ENCODE results near the gene PNLIPRP3. TPM values are rescaled to one million over a fixed set of nuclear protein-coding genes. Genes with fewer than 3 reads are reported as not detected.

The PNLIPRP3 gene
- total RNA-seq, 1 experiment from 2014 or later = not detected

- TF ChIP-seq OVOL2 (CRISPR knock-in tag; IDR thresholded peaks at IDR 0.05; ENCODE audit: borderline replicate concordance) (no peak), ZNF512 (CRISPR knock-in tag; IDR thresholded peaks at IDR 0.05; ENCODE audit: borderline replicate concordance) (no peak)
Observed at GRCh38 chr10:116489460-116489859, 61.8 kb downstream of the PNLIPRP3 start (continued).

GRCh38 chr10:116490028-116490662, 62.5 kb downstream of the PNLIPRP3 start:
- ATAC-seq = no peak
- no peaks in the 10 kb centered on the region for H3K36me3 Mint-ChIP-seq
- DNase-seq (ENCODE audit: low spot score) = no peak
- H3K4me1 Mint-ChIP-seq = peaks cover 24% of the 10 kb centered on the region
- peak; percentile 60 for TF ChIP-seq CTCF (IDR thresholded peaks at IDR 0.05)
- TF ChIP-seq ZNF671 (CRISPR knock-in tag; IDR thresholded peaks at IDR 0.05) = no peak
- H3K27ac Mint-ChIP-seq = no peak overlapping the region
- H3K27me3 Mint-ChIP-seq (ENCODE audit: low read depth) = no peaks in the 10 kb centered on the region; the same call in 1 of the 2 replicates
- peaks cover 9% of the 10 kb centered on the region for H3K9me3 Mint-ChIP-seq
- CTCF ChIA-PET = interaction anchor here (0.5 to 0.7 kb wide), 2 partner anchors 19 to 173 kb away, joined by 3 to 4 read pairs; no protein-coding TSS in a partner anchor
- H3K4me3 Mint-ChIP-seq = no peak overlapping the region
- POLR2A ChIA-PET = no interaction called here

- Mint-ChIP-seq H3K27ac (no peak overlapping the region), H3K4me1 (peaks cover 10% of the 10 kb centered on the region), H3K27me3 (ENCODE audit: low read depth) (no peaks in the 10 kb centered on the region), H3K4me3 (no peak overlapping the region), H3K36me3 (peaks cover 4% of the 10 kb centered on the region; the same call in 1 of the 2 replicates), H3K9me3 (peaks cover 11% of the 10 kb centered on the region; the same call in 1 of the 2 replicates)
- POLR2A ChIA-PET = no interaction called here
- CTCF ChIA-PET = no interaction called here
- DNase-seq (ENCODE audit: low spot score) (no peak), ATAC-seq (no peak)
- TF ChIP-seq JAZF1 (CRISPR knock-in tag; IDR thresholded peaks at IDR 0.05) = no peak
- no peak for TF ChIP-seq MXD4 (CRISPR knock-in tag; IDR thresholded peaks at IDR 0.05; ENCODE audit: borderline replicate concordance)
- TF ChIP-seq CDX4 (CRISPR knock-in tag; IDR thresholded peaks at IDR 0.05; ENCODE audit: borderline replicate concordance) = no peak
- TF ChIP-seq FOXK1 (CRISPR knock-in tag; IDR thresholded peaks at IDR 0.05) = no peak
- TF ChIP-seq CBFB (CRISPR knock-in tag; IDR thresholded peaks at IDR 0.05; ENCODE audit: low read depth) = no peak
- no peak for TF ChIP-seq MAX (CRISPR knock-in tag; IDR thresholded peaks at IDR 0.05)
- TF ChIP-seq KAT7 (CRISPR knock-in tag; IDR thresholded peaks at IDR 0.05; ENCODE audit: borderline replicate concordance) = no peak
- TF ChIP-seq ZNF671 (CRISPR knock-in tag; IDR thresholded peaks at IDR 0.05) = no peak
- no peak for TF ChIP-seq AFF4 (CRISPR knock-in tag; IDR thresholded peaks at IDR 0.05; ENCODE audit: borderline replicate concordance)
- no peak for TF ChIP-seq HMGXB4 (CRISPR knock-in tag; IDR thresholded peaks at IDR 0.05)
- TF ChIP-seq NFYB (CRISPR knock-in tag; conservative IDR thresholded peaks at IDR 0.05; ENCODE audit: low read depth) = no peak
- no peak for TF ChIP-seq GRHL2 (CRISPR knock-in tag; IDR thresholded peaks at IDR 0.05; ENCODE audit: insufficient replicate concordance, severe bottlenecking)
- no peak for TF ChIP-seq NFE2L1 (CRISPR knock-in tag; IDR thresholded peaks at IDR 0.05)
- no peak for TF ChIP-seq GTF2I (CRISPR knock-in tag; conservative IDR thresholded peaks at IDR 0.05)
- no peak for TF ChIP-seq E2F5 (CRISPR knock-in tag; IDR thresholded peaks at IDR 0.05)
- TF ChIP-seq RELA (CRISPR knock-in tag; IDR thresholded peaks at IDR 0.05; ENCODE audit: borderline replicate concordance) = no peak
Observed at GRCh38 chr10:116504786-116505185, 77.1 kb downstream of the PNLIPRP3 start.

Data from WTC11 (cell line).